CD4-positive, alpha-beta T cell treated with Interferon gamma for 1 hour (primary cell): Measurements from ENCODE around the gene MALAT1.

Experiments used
- DNase-seq: peaks from one replicate; pipeline ENCODE4 v3.0.0-alpha.2; 2020

Gene MALAT1

GRCh38 chr11:65540290-65541092 is 41.6 kb downstream of the MALAT1 start:
- DNase-seq: peak; percentile 85

- DNase-seq: no peak
Measured at GRCh38 chr11:65541093-65541982, 42.5 kb downstream of the MALAT1 start.

- no peak for DNase-seq
Measured at GRCh38 chr11:65542738-65543390, 44.0 kb downstream of the MALAT1 start.

- no peak for DNase-seq
Measured at GRCh38 chr11:65545853-65546216, 47.0 kb downstream of the MALAT1 start.

GRCh38 chr11:65546217-65546958 is 47.5 kb downstream of the MALAT1 start:
- peak; percentile 97 for DNase-seq

GRCh38 chr11:65547446-65548125 is 48.7 kb downstream of the MALAT1 start:
- peak; percentile 45 for DNase-seq

GRCh38 chr11:65548395-65548794 is 49.5 kb downstream of the MALAT1 start:
- no peak for DNase-seq

- no peak for DNase-seq
Measured at GRCh38 chr11:65549096-65549495, 50.3 kb downstream of the MALAT1 start.

- DNase-seq: peak; percentile 73
Measured at GRCh38 chr11:65551572-65552387, 52.9 kb downstream of the MALAT1 start.

GRCh38 chr11:65552388-65552951 is 53.6 kb downstream of the MALAT1 start:
- DNase-seq: no peak

- DNase-seq: peak; percentile 85
Measured at GRCh38 chr11:65553301-65554001, 54.6 kb downstream of the MALAT1 start.

GRCh38 chr11:65554057-65554818 is 55.4 kb downstream of the MALAT1 start:
- no peak for DNase-seq

GRCh38 chr11:65554842-65555430 is 56.1 kb downstream of the MALAT1 start:
- no peak for DNase-seq

- no peak for DNase-seq
Measured at GRCh38 chr11:65555693-65556231, 56.9 kb downstream of the MALAT1 start.
